NCI-H345 (cell line): ENCODE results near the gene IGSF21.

ENCODE experiments used
- DNase-seq: peaks from one replicate; lab custom pipeline; 2025; lab: John Stamatoyannopoulos, UW

Gene IGSF21

DNA sequence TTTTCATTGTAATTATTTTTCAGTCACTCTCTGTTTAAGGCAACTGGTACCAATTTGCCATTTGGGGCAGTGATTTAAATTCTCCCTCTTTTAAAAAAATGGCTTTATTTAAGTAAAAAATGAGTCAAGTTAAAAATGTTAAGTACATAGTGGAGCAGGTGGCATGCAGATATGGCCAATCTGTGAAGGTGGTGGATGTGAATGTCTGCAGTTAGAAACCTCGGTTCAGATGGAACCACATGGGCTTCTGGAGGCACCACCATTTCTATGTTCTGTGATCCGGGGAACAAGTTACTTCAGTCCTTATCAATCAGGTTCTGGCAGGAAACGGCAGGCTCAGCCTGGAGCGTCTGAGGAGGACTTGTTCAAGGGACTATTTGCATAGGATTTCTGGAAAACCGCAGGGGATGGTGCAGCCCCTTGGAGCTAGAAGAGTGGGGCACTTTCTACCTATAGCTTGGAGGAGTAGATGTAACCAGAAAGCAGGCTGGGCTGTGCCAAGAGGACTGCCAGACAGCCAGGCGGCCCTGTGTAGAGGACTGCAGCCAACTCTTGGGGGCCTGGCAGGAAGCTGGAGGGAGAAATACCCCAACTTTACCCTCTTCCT lies 12.3 kb downstream of the IGSF21 start:
- DNase-seq, result no peak

DNA sequence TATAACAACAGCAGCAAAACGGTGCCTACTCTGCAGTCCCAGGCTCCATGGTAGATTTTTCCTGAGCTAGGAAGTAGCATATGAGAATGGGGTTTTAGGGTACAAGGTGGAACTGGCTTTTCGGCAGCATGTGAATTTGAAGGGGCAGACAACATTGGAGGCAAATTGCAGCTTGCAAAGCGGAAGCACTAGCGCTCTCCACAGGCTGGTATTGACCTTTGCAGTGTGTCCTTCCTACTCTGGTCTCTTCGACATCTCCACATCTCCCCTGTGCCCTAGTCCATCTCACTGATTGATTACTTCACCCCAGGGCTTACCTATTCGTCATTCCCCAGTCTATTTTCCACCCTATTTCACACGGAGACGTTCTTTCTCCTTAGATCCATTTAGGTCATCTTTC lies 13.0 kb downstream of the IGSF21 start:
- DNase-seq, result no peak

DNA sequence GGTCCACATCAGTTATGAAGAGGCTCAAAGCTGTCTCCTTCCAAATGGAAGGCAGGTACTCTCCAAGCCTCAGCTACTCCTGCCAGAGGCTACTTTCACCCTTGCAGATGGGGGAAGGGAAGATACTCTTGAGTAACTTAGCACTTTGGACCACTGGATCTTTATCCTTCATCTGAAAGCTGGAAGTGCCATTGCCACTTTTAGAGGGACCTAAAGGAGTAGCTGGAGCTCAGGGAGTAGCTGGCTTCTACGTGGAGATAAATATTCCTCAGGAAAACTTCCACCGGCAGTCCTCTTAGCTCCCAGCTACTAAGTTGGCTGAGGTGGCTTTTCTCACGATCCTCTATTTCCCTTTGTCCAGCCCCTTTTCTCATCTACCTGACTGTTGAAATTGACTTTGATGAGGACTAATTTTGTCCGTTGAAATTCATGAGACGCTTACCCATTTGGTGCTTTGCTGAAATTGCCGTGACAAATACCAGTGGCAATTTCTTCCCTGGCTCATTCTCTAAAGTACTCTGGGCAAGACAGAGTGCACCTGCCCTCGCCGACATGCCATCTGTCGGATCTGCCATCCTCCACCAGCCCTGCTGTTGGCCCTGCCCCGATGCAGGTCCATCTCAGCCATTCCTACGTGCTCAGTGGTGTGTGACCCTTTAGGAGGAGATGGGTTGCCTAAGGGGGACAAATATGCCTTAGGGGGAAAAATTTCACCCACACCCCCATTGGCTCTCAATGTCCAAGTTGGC lies 13.6 kb downstream of the IGSF21 start:
- no peak for DNase-seq

DNA sequence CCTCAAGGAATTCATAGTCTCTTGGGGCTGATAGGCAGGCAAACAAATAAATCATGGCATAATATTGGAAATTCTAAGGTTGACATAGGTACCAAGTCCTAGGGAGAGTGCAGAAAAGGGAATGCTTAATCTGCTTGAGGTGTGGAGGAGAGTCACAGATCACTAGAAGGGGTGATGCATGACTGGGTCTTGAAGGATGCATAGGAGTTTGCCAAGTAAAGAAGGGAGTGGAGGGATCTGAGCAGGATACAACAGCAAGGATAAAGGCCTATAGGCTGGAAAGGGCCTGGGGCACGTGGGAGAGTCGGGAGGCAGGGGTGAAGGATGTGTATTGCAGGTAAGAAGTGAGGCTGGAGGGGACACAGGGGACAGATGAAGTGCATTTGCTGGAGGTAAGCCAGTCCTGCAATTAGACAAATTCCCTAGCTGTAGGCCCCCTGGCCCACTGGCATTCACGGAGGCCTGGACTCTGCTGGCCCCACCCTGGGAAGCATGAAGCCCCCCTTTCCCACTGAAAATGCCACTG lies 15.9 kb downstream of the IGSF21 start:
- DNase-seq, result no peak

DNA sequence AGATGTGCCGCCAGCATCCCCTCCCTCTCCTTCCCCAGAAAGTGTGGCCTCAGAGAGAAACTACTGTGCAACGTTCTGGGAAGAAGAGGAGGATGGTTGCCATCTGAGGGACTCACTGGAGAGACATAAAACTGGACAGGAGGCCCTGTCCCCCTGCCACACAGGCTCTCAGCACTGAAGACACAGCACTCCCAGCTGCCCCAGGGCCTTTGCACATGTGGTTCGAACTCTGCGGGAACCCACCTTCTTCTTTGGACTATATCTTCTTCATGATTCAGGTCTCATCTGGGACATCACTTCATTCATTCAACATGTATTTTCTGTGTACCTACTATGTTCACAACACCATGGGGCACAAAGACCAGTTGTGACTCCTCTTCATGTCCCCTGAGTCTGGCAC lies 17.4 kb downstream of the IGSF21 start:
- DNase-seq, result no peak

DNA sequence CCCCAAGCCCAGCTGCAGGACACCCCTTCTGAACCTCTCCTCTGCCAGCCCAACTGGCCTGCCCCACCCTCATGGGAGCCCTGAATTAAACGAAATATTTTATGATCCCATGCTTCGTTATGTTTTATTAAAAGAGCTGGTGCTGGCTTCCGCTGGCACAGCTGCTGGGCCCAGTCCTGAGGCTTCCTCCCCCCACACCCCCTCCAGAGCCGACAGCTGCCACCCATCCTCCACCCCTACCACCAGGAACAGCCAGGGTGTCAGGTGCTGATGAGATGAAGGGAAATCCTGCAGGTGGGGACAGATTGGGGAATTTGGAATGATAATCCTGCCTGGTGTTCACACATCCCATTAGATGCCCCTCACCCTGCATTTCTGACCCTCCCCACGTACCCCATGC lies 19.0 kb downstream of the IGSF21 start:
- peak; percentile 11 for DNase-seq

DNA sequence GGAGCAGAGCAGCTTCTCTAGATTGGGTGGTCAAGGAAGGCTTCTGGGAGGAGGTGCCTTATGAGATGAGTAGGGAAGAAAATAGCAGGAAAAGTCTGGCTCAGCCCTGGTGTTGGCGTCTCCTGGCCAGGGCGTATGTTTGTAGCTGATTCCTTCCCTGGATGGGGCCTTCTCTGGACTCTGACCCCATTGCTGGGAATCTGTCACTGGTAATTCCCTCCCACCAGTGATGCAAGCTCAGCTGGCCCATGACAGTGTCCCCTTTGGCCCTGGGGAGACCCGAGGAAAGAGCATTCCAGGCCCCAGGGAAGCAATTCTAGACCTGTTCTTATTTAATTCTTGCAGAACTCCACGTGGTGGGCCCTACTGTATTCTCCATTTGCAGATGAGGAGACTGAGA lies 20.7 kb downstream of the IGSF21 start:
- DNase-seq, result no peak

DNA sequence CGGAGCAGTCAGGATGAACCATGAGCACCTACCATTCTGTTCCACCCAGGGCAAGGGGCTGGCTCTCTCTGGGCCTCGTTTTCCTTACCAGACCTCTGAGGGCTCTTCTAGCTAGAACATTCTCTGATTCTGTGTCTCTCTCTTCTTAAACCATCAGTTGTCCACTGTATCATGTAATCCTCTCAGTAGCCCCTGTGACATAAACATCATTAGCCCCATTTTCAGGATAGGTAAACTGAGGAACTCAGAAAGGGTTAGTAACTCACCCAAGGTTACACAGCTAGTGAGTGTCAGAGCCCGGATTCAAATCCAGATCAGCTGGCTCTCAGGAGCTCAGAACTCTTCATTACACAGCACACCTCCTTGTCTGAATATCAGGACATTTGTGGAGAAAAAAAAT lies 22.8 kb downstream of the IGSF21 start:
- DNase-seq, result no peak

DNA sequence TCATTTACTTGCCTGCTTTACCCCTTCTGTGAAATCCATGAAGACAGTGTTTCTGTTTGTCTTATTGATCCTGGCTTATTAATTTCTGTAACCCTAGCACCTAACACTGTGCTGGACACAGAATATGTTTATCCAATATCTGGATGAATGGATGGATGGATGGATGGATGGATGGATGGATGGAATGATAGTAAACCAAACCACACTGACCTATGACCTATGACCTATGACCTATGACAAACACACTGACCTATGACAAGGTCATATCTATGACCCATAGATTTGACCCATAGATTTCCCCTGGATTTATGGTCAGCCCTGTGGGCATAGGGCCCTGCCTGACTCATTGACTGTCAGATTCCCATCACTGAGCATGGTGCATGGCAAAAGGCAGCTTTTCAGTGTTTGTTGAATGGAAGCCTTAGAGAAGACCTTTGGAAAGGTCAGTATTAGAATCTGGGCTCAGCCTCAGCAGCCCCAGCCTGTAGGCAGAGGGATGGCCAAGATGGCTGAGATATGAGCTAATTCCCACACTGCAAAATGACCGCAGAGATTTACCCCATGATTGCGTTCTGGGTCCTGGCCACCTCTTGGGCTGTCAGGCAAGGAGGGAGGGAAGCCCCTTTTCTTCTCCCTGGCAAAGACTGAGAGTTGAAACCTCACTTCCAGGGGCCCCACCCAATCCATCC lies 24.6 kb downstream of the IGSF21 start:
- no peak for DNase-seq

DNA sequence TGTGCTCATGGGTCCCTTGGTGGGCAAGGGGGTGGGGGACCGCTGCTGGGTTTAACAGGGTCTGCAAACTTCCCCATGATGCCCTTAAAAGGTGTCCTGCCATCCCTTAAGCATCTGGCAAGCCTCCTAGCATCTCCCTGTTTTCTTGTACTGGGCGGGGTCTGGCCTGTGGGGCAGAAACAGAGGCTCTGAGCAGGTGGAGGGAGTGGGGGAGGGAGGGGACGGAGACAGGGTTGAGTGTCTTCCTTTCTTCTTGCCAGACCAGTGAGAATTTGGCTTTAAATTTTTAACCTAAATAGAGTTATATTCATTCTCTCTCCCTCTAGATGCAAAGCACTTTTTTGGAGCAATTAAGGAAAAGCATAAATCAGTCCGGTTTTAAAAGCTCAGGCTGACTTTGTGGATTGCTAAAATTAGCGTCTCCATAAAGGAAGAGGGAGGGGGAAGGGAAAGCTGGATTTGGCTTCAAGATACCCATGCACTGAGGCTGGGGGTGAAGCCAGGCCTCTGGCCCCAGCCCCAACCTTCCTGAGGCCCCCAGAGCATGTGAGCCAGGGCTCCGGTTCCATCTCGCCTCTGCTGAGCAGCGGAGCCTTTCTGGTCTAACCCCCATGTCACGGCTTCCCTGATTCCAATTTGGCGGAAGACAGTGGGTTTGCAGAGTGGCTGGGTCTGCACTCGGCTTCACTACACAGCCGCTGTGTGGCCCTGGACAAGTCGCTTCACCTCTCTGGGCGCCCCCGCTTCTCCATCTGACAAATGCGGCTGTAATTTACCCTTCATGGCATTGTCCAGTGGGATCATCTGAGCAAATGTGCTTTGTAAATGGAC lies 25.3 kb downstream of the IGSF21 start:
- DNase-seq, result no peak

DNA sequence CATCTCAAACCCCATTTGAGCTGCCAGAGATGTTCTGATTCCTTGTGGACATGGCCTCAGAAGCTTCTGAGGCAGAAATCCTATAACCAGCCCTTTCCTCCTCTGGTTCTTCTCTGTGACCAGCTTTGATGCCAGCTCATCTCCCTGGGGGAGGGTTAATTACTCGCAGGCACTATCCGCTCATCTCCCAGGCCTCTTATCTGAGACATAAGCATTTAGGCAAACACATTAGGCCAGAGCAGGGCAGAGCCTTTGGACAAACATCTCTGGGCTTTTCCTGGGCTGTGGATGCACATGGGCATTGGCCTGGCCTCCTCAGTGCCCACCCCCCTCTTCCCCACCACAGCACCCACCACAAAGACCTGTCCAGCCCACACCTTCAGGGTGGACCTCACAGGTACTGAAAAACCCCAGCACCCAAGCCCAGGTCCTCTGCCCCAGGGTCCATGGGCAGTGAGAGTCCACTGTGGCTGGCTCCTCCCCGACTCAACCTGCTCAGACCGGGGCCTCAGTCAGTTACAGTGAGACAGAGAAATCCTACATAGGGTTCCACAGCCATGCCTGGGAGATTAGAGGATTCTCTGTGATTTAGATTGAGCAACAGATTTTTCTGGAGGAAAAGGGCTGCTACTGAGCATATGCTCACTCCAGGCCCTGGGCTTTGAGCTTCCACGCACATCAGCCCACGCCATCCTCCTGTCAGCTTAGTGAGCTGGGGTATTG lies 26.9 kb downstream of the IGSF21 start:
- DNase-seq, result peak; percentile 12

DNA sequence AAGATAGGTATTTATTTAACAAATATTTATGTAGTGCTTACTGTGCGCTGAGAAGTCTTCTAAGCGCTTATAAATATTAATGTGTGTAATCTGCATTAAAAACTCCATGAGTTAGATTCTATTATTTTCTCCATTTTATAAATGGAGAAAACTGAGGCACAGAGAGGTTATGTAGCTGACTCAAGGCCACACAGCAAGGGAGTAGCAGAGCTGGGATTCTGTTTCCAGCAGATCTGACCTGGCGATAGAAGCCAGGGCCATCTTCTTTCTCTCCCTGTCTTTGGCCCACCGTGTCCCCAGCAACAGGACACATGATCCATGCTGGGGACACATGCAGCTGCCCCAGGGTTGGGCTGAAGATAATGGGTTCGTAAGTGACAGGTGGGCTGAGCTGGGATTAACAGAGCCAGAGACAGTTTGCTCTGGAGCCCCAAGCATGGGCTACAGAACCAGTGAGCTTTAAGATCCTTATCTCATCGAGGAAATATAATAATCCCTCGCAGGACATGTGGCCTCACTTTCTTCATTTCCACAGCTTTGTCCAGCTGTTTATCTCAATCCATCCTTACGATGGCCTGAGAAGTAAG lies 30.3 kb downstream of the IGSF21 start:
- DNase-seq, result no peak

DNA sequence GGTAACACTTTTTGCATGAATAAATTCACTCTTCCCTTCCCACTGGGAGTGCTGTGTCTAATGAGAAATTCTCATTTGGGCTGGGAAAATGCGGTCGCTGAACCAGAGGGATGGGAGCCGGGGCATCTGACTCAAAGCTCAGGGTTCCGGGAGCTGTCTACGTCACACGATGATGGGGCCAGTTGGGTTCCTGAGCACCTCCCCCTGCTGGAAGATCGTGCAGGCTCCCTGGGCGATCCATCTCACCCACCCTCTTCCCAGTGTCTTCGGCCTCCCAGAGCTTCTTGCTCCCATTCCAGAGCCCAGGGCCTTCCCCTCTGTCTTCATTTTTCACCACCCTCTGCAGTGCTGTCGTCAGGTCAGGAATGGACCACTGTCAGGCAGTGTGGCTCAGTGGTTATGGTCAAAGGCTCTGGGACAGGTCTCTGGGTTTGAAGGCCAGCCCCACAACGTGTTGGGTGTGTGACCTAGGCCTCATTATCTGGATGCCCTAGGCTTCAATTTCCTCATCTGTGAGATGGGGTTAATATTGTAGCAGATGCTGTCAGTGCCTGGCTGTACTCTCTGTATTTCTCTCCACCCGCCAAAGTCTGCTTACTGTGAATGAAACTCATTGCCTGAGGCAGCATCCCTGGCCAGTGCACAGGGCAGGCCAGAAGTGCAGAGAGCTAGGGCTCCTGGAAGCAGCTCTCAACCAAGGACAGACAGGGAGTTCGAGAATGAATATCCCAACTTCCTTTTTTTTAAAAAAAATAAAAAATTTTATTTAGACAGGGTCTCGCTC lies 31.8 kb downstream of the IGSF21 start:
- no peak for DNase-seq

DNA sequence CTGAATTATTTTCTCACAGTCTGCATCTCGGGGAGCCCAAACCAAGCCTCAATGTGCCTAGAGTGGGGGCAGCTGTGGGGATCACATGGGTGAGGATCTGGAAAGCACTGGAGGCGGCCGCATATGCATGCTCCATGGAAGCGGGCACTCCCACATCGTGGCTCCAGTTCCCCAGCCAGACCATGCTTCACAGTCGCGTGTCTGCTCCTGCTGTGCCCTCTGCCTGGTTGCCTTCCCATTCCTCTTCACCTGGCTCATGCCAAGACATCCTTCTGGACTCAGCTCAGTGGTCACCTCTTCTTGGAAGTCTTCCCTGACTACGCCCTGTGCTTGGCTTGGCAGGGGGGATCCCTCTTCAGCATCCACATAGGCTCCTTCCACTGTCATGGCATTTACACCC lies 32.8 kb downstream of the IGSF21 start:
- no peak for DNase-seq

DNA sequence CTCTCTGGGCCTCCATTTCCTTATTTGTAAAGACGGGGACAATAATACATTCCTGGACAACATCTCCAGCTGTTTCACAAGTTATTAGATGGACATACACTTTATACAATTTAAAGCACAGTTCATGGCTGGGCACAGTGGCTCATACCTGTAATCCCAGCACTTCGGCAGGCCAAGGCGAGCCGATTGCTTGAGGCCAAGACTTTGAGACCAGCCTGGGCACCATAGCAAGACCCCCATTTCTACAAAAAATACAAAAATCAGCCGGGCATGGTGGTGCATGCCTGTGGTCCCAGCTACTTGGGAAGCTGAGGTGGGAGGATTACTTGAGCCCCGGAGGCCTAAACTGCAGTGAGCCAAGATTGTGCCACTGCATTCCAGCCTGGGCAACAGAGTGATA lies 34.1 kb downstream of the IGSF21 start:
- DNase-seq, result no peak

DNA sequence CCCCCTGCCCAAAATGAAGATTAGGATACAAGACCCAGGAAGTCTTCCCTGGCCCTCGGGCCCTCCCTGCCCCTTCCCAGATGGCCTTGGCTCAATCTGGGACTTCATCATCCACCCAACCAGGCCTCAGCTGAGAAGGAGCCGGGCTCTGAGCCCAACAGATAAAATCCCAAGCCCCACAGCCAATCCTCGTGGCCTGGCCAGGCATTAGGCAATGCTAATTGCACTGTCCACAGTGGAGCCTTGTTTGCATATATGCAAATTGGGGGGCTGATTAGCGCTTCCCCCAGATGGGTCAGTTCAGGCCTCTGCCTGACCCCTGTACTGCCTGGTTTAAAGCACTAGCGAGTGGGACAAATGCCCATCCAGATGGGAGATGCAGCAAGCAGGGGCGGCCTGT lies 34.9 kb downstream of the IGSF21 start:
- no peak for DNase-seq

DNA sequence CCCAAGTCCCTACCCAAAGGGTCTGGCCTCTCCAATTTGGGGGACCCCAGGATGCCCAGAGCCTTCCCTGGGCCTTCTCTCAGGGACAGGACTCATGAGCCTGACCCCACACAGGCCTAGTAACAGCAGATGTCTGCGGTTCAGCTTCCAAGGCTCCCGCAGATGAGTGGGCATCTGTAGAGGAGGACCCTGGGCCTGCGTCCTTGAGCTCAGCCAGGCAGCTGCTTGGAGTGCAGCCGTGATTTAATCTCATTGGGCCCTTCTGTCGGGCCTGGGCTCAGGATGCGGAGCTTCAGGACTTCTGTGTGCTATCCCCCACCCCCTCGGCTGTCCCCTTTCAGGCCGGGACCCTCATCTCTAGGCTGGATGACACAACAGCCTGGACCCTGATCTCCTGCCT lies 35.4 kb downstream of the IGSF21 start:
- DNase-seq, result no peak

DNA sequence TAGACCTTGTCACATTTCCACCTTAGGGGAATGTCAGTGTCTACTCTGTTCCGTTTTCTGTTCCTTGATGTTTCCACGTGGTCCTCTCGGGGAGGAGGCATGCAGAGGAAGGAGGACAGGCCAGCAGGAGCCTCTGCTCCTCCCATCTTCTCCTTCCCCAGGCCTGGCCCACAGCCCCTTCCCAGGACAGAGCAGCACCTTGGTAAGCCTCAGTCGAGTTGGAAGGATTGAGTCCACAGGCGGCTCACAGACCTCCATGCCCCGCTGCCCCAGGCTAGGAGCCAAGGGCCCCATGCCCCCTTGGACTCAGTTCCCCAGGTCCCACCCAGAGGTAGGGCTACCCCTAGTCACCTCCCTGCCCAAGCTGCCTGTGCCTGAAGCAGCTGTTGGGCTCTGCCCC lies 36.5 kb downstream of the IGSF21 start:
- no peak for DNase-seq

DNA sequence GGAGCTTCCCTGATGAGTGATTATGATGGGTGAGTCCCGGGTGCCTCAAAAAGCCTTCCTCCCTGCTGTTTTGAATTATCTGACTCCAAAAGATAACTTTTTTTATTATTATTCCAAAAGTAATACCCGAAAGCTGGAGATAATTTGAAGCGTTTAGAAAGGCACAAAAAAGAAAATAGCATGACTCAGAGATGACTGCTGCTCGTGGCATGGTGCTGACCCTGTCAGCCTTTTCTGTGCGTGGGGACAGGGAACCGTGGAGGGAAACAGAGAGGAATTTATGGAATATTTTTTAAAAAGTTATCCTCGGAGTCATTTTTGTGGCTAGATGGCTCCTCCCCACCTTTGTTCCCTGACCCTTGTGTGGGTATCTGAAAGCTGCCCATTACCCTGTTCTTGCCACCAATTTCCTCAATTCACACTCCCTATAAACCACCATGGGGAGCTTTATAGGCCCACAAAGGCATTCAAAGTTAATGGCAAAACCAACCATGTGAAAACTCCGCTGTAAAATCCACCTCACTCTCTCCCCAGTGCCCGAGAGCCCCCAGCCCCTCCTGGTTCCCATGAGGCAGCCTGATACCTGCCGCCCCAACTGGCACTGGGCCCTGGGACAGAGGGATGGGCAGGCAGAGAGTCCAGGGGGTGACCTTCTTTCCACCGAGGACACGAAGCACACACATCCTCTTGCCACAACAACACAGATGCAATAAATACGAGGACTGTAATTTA lies 37.5 kb downstream of the IGSF21 start:
- no peak for DNase-seq
